Effector memory CD4-positive, alpha-beta T cell (primary cell): ENCODE measurements around the gene GPATCH8.
A peak's percentile ranks its signal among the peaks of the same experiment; 100 is the strongest.

Source experiments
- DNase-seq, 3 donors: peaks; one replicate each; pipeline ENCODE4 v3.0.0-alpha.2; 2020
- H3K27ac ChIP-seq: 2 replicates; pipeline ENCODE4 v1.7.0; 2013; ENCODE audit warnings: mild to moderate bottlenecking, low read length, moderate library complexity; ENCODE audit not compliant: insufficient read depth, poor library complexity, severe bottlenecking
- H3K27me3 ChIP-seq: replicated peaks from 2 replicates; pipeline ENCODE4 v1.7.0; 2013; ENCODE audit warnings: mild to moderate bottlenecking, low read length; ENCODE audit not compliant: insufficient read depth, control insufficient read depth, poor library complexity, severe bottlenecking
- H3K36me3 ChIP-seq: 2 replicates; pipeline ENCODE4 v1.7.0; 2013; ENCODE audit warnings: mild to moderate bottlenecking, low read length, moderate library complexity; ENCODE audit not compliant: control insufficient read depth, insufficient read depth
- H3K4me1 ChIP-seq: 2 replicates; pipeline ENCODE4 v1.7.0; 2013; ENCODE audit warnings: low read length, mild to moderate bottlenecking; ENCODE audit not compliant: control insufficient read depth, insufficient read depth, poor library complexity, severe bottlenecking
- H3K4me3 ChIP-seq: 2 replicates; pipeline ENCODE4 v1.7.0; 2013; ENCODE audit warnings: low read length, low read depth, mild to moderate bottlenecking; ENCODE audit not compliant: insufficient read depth, poor library complexity, severe bottlenecking
- H3K9me3 ChIP-seq: 2 replicates; pipeline ENCODE4 v1.7.0; 2013; ENCODE audit warnings: mild to moderate bottlenecking, low read length, moderate library complexity; ENCODE audit not compliant: control insufficient read depth

GPATCH8 gene

DNA sequence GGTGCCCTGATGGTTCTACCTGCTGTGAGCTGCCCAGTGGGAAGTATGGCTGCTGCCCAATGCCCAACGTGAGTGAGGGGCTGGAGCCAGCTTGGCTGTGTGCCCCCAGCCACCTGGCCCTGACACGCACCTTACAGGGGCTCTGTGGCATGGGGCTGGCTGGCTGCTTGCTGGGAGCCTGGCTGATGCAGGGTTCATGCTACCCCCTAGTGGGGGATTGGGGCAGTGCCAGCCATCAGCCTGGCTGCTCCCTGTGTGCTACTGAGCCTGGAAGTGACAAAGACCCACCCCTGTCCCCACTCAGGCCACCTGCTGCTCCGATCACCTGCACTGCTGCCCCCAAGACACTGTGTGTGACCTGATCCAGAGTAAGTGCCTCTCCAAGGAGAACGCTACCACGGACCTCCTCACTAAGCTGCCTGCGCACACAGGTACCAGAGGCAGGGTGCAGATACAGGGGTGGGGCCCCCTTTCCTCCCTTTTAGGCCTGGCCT, 152.4 kb downstream of the GPATCH8 start:
- H3K36me3 ChIP-seq = peaks cover 7% of the 10 kb centered on the region
- no peak overlapping the region for H3K4me3 ChIP-seq
- H3K27me3 ChIP-seq = no peaks in the 10 kb centered on the region
- peak; percentile 28 to 51 (median 42) for DNase-seq
- no peak overlapping the region for H3K27ac ChIP-seq
- no peaks in the 10 kb centered on the region for H3K9me3 ChIP-seq
- peaks cover 5% of the 10 kb centered on the region for H3K4me1 ChIP-seq

DNA sequence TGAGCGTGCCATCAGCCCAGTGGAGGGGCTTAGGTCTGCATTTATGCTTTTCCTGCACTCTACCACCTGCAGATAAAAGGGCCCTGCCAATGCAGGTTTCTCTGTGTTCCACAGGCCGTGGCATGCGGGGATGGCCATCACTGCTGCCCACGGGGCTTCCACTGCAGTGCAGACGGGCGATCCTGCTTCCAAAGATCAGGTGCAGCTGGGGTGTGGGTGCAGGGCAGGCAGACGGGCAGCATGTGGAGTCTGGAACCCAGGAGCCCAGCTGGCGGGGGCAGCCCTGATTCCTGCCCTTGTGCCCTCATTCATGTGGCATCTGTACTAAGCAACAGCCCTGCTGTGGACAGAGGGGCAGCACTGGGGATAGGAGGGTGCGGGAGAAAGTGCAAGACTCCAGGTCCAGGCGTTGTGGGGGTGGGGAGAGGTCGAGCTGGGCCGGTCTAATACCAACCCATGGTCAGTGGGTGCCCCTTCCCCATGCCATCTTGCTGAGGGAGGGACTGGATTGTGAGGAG, 153.6 kb downstream of the GPATCH8 start:
- H3K4me1 ChIP-seq = peaks cover 6% of the 10 kb centered on the region
- peaks cover 7% of the 10 kb centered on the region for H3K36me3 ChIP-seq
- no peak for DNase-seq
- no peaks in the 10 kb centered on the region for H3K9me3 ChIP-seq
- no peak overlapping the region for H3K4me3 ChIP-seq
- no peak overlapping the region for H3K27ac ChIP-seq
- H3K27me3 ChIP-seq = no peaks in the 10 kb centered on the region

DNA sequence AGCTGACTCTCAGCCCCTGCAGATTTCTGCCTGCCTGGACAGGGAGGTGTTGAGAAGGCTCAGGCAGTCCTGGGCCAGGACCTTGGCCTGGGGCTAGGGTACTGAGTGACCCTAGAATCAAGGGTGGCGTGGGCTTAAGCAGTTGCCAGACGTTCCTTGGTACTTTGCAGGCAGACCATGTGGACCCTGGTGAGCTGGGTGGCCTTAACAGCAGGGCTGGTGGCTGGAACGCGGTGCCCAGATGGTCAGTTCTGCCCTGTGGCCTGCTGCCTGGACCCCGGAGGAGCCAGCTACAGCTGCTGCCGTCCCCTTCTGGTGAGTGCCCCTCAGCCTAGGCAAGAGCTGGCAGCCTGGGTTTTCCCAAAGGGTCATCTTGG, 154.2 kb downstream of the GPATCH8 start:
- Histone ChIP-seq H3K4me1 (peaks cover 6% of the 10 kb centered on the region), H3K4me3 (no peak overlapping the region), H3K9me3 (no peaks in the 10 kb centered on the region), H3K36me3 (peaks cover 7% of the 10 kb centered on the region), H3K27ac (no peak overlapping the region), H3K27me3 (no peaks in the 10 kb centered on the region)
- DNase-seq = no peak

DNA sequence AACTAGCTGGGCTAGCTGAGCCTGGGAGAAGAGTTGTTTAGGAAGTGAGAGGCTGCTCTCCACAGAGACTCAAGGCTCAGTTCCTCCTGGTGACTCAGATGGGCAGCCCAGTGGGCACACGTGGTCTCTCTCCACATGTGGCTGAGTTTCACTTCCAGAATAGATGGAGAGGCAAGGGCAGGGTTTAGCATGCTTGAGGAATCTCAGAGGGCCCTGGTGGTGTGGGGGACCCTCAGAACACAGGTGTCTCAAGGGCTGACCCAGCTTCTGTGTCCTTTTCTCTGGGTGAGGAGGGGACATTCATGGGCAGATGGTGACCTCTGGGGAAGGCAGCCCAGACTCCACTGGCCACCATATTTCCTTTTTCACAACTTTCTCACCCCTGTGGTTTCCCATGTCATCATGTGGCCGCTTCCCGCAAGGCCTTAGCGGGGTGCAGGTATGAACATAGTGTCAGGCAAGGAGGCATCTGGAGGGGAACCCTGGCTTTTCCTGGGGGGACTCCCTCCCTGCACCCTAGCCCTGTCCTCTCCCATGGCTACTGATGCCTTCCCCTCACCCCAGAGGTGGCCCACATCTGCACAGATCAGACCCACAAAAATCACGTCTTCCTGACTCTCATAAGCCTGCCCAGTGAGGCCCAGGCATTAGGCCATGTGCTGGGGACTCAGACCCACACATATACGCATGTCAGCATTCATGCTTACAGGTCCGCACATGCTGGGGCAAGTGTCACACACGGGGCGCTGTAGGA, 154.8 kb downstream of the GPATCH8 start:
- H3K36me3 ChIP-seq = peaks cover 7% of the 10 kb centered on the region
- H3K4me3 ChIP-seq = no peak overlapping the region
- H3K4me1 ChIP-seq = peaks cover 6% of the 10 kb centered on the region
- H3K27ac ChIP-seq = no peak overlapping the region
- H3K9me3 ChIP-seq = no peaks in the 10 kb centered on the region
- H3K27me3 ChIP-seq = no peaks in the 10 kb centered on the region
- DNase-seq = no peak
